GM12878 (cell line): ENCODE measurements around the gene TMEM132C. TPM values are rescaled to one million over a fixed set of nuclear protein-coding genes. Genes with fewer than 3 reads are reported as not detected.

Source experiments
- ATAC-seq: fragments of 200-7000 bp; cut with Tn5 transposase; 3 replicates; pipeline ENCODE4 v1.9.1; 2020; ENCODE audit warnings: mild to moderate bottlenecking, moderate library complexity
- BruUV-seq: library from RNA; stranded (reverse); fragments of 400-500 nt; replicated peaks from 2 replicates; lab custom pipeline; 2021; lab: Mats Ljungman, UMichigan
- CTCF ChIA-PET: fragments of 300-600 bp; sonication (Branson Sonifier 250); formaldehyde crosslinking; extraction: SDS; loops from one replicate; lab custom pipeline; 2021; ENCODE audit warnings: inconsistent platforms; lab: Yijun Ruan, JAX
- POLR2A ChIA-PET: fragments of 350-600 bp; formaldehyde crosslinking; extraction: SDS; loops from one replicate; lab custom pipeline; 2021; ENCODE audit warnings: inconsistent platforms; lab: Charles Lee
- RAD21 ChIA-PET: fragments of 300-600 bp; sonication (Branson Sonifier 250); formaldehyde crosslinking; loops from one replicate; lab custom pipeline; 2023; ENCODE audit warnings: antibody characterized with exemption; ENCODE audit not compliant: unreplicated experiment; lab: Charles Lee
- SMC1A ChIA-PET: fragments of 300-600 bp; sonication (Branson Sonifier 250); formaldehyde crosslinking; loops from one replicate; lab custom pipeline; 2023; ENCODE audit not compliant: unreplicated experiment, uncharacterized antibody; lab: Charles Lee
- DNase-seq: peaks from one replicate; pipeline ENCODE4 v3.0.0-alpha.2; 2011; ENCODE audit warnings: low read depth, low spot score
- FAIRE-seq: peaks from 3 replicates; lab custom pipeline; 2011; peaks lifted over from hg19 to GRCh38; lab: Jason Lieb, UNC
- H2AFZ ChIP-seq: 2 replicates; pipeline ENCODE4 v1.6.0; 2011; ENCODE audit warnings: low read depth, low read length, control low read depth; ENCODE audit not compliant: control insufficient read depth
- H3K27ac ChIP-seq: 2 replicates; pipeline ENCODE4 v1.5.1; 2011; ENCODE audit warnings: control low read depth; ENCODE audit not compliant: control insufficient read depth, insufficient read depth
- H3K27me3 ChIP-seq, 2 experiments: replicated peaks in 1 of 2; 2 replicates each; pipeline versions ENCODE4 v1.6.0 to v1.6.1; 2011; ENCODE audit warnings: low read length in 1 of 2; ENCODE audit not compliant: control insufficient read depth in 2 of 2, insufficient read depth in 2 of 2
- H3K36me3 ChIP-seq, 2 experiments: 2 replicates each; pipeline ENCODE4 v1.5.1; 2011; ENCODE audit warnings: low read length in 1 of 2; ENCODE audit not compliant: control insufficient read depth in 2 of 2, insufficient read depth in 2 of 2
- H3K4me1 ChIP-seq: 2 replicates; pipeline ENCODE4 v1.6.1; 2011; ENCODE audit warnings: mild to moderate bottlenecking, low read length, moderate library complexity, mixed read lengths; ENCODE audit not compliant: control insufficient read depth, insufficient read depth
- H3K4me2 ChIP-seq: 2 replicates; pipeline ENCODE4 v1.6.0; 2011; ENCODE audit warnings: control low read depth; ENCODE audit not compliant: control insufficient read depth, insufficient read depth
- H3K4me3 ChIP-seq: fragments of 200-600 bp; sonication (generic); 2 replicates; pipeline ENCODE4 v1.5.1; 2016
- H3K79me2 ChIP-seq: 2 replicates; pipeline ENCODE4 v1.6.0; 2011; ENCODE audit warnings: low read length; ENCODE audit not compliant: control insufficient read depth, insufficient read depth
- H3K9ac ChIP-seq: 2 replicates; pipeline ENCODE4 v1.8.0; 2011; ENCODE audit warnings: low read length, control low read depth, mixed read lengths; ENCODE audit not compliant: control insufficient read depth, insufficient read depth
- H3K9me3 ChIP-seq: replicated peaks from 3 replicates; pipeline ENCODE4 v1.5.1; 2011; ENCODE audit warnings: mild to moderate bottlenecking, low read length; ENCODE audit not compliant: control insufficient read depth, insufficient read depth
- H4K20me1 ChIP-seq: 2 replicates; pipeline ENCODE4 v1.6.0; 2011; ENCODE audit not compliant: control insufficient read depth, insufficient read depth
- ASH2L ChIP-seq: fragments of 300-600, 200-600 bp; sonication (generic); IDR thresholded peaks from 2 replicates; pipeline ENCODE4 v1.6.1; 2017; ENCODE audit warnings: low read depth, mild to moderate bottlenecking, borderline replicate concordance
- ATF3 ChIP-seq: IDR thresholded peaks from 2 replicates; pipeline ENCODE4 v1.6.1; 2011; ENCODE audit warnings: low read depth, mild to moderate bottlenecking, low read length, moderate library complexity, borderline replicate concordance; ENCODE audit errors: extremely low read depth
- CHD4 ChIP-seq: fragments of 200-600 bp; sonication (generic); IDR thresholded peaks from 2 replicates; pipeline ENCODE4 v1.6.1; 2016; ENCODE audit warnings: mild to moderate bottlenecking
- IRF3 ChIP-seq: fragments of 450-650 bp; IDR thresholded peaks from 2 replicates; pipeline ENCODE4 v1.6.1; 2014; ENCODE audit warnings: mild to moderate bottlenecking
- IRF4 ChIP-seq: IDR thresholded peaks from 2 replicates; pipeline ENCODE4 v1.6.1; 2011; ENCODE audit warnings: low read depth, low read length
- IRF5 ChIP-seq: fragments of 450-650 bp; IDR thresholded peaks from 2 replicates; pipeline ENCODE4 v1.6.1; 2017; ENCODE audit warnings: borderline replicate concordance
- MTA3 ChIP-seq: IDR thresholded peaks from 2 replicates; pipeline ENCODE4 v1.6.1; 2012; ENCODE audit warnings: low read length, inconsistent platforms, borderline replicate concordance
- SIX5 ChIP-seq: IDR thresholded peaks from 2 replicates; pipeline ENCODE4 v1.6.1; 2011; ENCODE audit warnings: mild to moderate bottlenecking, low read depth, low read length, moderate library complexity; ENCODE audit not compliant: severe bottlenecking
- ZBTB40 ChIP-seq: fragments of 450-650 bp; IDR thresholded peaks from 2 replicates; pipeline ENCODE4 v1.6.1; 2016; ENCODE audit warnings: mild to moderate bottlenecking, moderate library complexity, borderline replicate concordance
- ZNF274 ChIP-seq: IDR thresholded peaks from one replicate; pipeline ENCODE4 v1.8.0; 2011; ENCODE audit not compliant: insufficient read length, insufficient read depth
- ZNF687 ChIP-seq: fragments of 450-650 bp; IDR thresholded peaks from 2 replicates; pipeline ENCODE4 v1.6.1; 2017; ENCODE audit warnings: mild to moderate bottlenecking, moderate library complexity
- ZZZ3 ChIP-seq: IDR thresholded peaks from 2 replicates; pipeline ENCODE4 v1.6.1; 2011; ENCODE audit warnings: low read depth; ENCODE audit not compliant: control insufficient read depth, insufficient read length
- WGBS: methylation state at CpG from one replicate; pipeline ENCODE4 v1.1.6; 2016; ENCODE audit warnings: low lambda C conversion rate; ENCODE audit not compliant: insufficient replicate concordance, insufficient coverage; ENCODE audit errors: missing lambda C conversion rate; 5-methylcytosine and 5-hydroxymethylcytosine counted together
- in situ Hi-C: fragments of 300-500 bp; cut with MboI; formaldehyde crosslinking; loops from 9 replicates; pipeline ENCODE4 v1.14.3; 2018; ENCODE audit warnings: mixed read lengths
- intact Hi-C: fragments of 100-400 bp; cut with micrococcal nuclease; formaldehyde crosslinking; loops from one replicate; pipeline ENCODE4 v1.14.2; 2022; ENCODE audit not compliant: unreplicated experiment
- polyA plus RNA-seq, 11 experiments: library from polyadenylated mRNA; depleted of rRNA in 4 of 11; unstranded in 6 of 11; stranded (reverse) in 5 of 11; fragments of >200 nt; fragmentation: Nextera tagmentation in 4 of 11; fragmentation: Illumina TruSeq in 1 of 11; extraction: Ambion mirVana in 4 of 11; extraction: Trizol in 1 of 11; gene quantifications; 1 replicate in 1 of 11; 2 replicates in 10 of 11; pipeline versions ENCODE4 v1.2.1 to v1.2.3, GENCODE V29; 2011 to 2016; ENCODE audit warnings: inconsistent platforms in 2 of 11, missing spikeins in 2 of 11, low read depth in 1 of 11
- total RNA-seq, 4 experiments: library from RNA; depleted of rRNA in 3 of 4; stranded (reverse); fragments of >200 nt in 3 of 4; fragmentation: Illumina TruSeq in 1 of 4; extraction: Trizol in 1 of 4; gene quantifications; 2 replicates each; pipeline versions ENCODE4 v1.2.1 to v1.2.3, GENCODE V29; 2013 to 2021

Gene TMEM132C
- total and polyA plus RNA-seq, 10 of the 15 experiments (the other 5 are each of a cell fraction or from before 2014, with no cell fraction given), result not detected

GRCh38 chr12:128536810-128537209 is 269.8 kb downstream of the TMEM132C start (continued):
- no peak for TF ChIP-seq ATF3
- TF ChIP-seq, all 136 proteins: peak for 0

- ChIA-PET CTCF (no interaction called here), POLR2A (no interaction called here), RAD21 (no interaction called here), SMC1A (no interaction called here)
- no TSS peak for BruUV-seq
- no peak for DNase-seq
- no peaks in the 10 kb centered on the region for H3K36me3 ChIP-seq
- H3K79me2 ChIP-seq, result no peaks in the 10 kb centered on the region
- WGBS, result 0% methylated on average over 1 of the region's 1 CpG
- H3K4me1 ChIP-seq, result no peaks in the 10 kb centered on the region
- H3K9ac ChIP-seq, result no peak overlapping the region
- intact Hi-C loops (loop anchor here (10.0 kb wide), 1 partner anchor 1477 kb away; no protein-coding TSS in a partner anchor), in situ Hi-C loops (no loop called here)
- no peak for FAIRE-seq
- no peak overlapping the region for H3K4me3 ChIP-seq
- ATAC-seq, result no peak
- H4K20me1 ChIP-seq, result no peaks in the 10 kb centered on the region
- no peak overlapping the region for H3K4me2 ChIP-seq
- H3K9me3 ChIP-seq, result no peaks in the 10 kb centered on the region
- H2AFZ ChIP-seq, result no peak overlapping the region
- no peaks in the 10 kb centered on the region for H3K27me3 ChIP-seq
- no peak overlapping the region for H3K27ac ChIP-seq
- no peak for TF ChIP-seq ZBTB40
- TF ChIP-seq IRF4, result no peak
- no peak for TF ChIP-seq CHD4
- TF ChIP-seq ZNF274, result no peak
- no peak for TF ChIP-seq IRF5
- no peak for TF ChIP-seq IRF3
- TF ChIP-seq ZZZ3, result no peak
- no peak for TF ChIP-seq SIX5
- no peak for TF ChIP-seq ZNF687
- no peak for TF ChIP-seq ASH2L
- no peak for TF ChIP-seq MTA3
Observed at GRCh38 chr12:128537668-128538067, 270.7 kb downstream of the TMEM132C start.
